NT2/D1 (cell line): ENCODE data around the gene SMTNL2.

Experiments
- YY1 ChIP-seq: IDR thresholded peaks from 2 replicates; pipeline ENCODE4 v1.6.1; 2011; ENCODE audit not compliant: insufficient read length, insufficient read depth
- ZNF274 ChIP-seq: IDR thresholded peaks from 2 replicates; pipeline ENCODE4 v1.6.1; 2011; ENCODE audit warnings: mild to moderate bottlenecking, low read depth, low read length

- TF ChIP-seq YY1 (no peak), ZNF274 (no peak)
These were observed at the start of gene SMTNL2 for GRCh38 chr17:4584101-4584916.
